GM10248 (cell line): ENCODE data around the gene DNALI1.

Source experiments
- CTCF ChIA-PET: fragments of 300-600 bp; sonication (Branson Sonifier 250); formaldehyde crosslinking; extraction: SDS; loops from one replicate; lab custom pipeline; 2021; ENCODE audit warnings: antibody characterized with exemption; lab: Yijun Ruan, JAX
- POLR2A ChIA-PET: fragments of 350-650 bp; sonication (Branson Sonifier 250); formaldehyde crosslinking; extraction: SDS; loops from one replicate; lab custom pipeline; 2020; ENCODE audit warnings: antibody characterized with exemption; lab: Yijun Ruan, JAX
- DNase-seq: peaks from one replicate; pipeline ENCODE4 v3.0.0; 2012; ENCODE audit errors: extremely low spot score
- CTCF ChIP-seq: IDR thresholded peaks from 2 replicates; pipeline ENCODE4 v1.5.1; 2012; ENCODE audit warnings: mild to moderate bottlenecking, low read depth; ENCODE audit errors: extremely low read depth, missing control alignments, control extremely low read depth

The DNALI1 gene

GRCh38 chr1:37540036-37540785 lies 16.5 kb upstream of the DNALI1 start:
- ChIA-PET CTCF (no interaction called here), POLR2A (interaction anchor here (0.9 kb wide), 1 partner anchor 66 kb away, joined by 3 read pairs; no protein-coding TSS in a partner anchor)
- no peak for DNase-seq
- TF ChIP-seq CTCF: no peak

- no peak for TF ChIP-seq CTCF
- POLR2A ChIA-PET: no interaction called here
- CTCF ChIA-PET: no interaction called here
- DNase-seq: no peak
Measured at GRCh38 chr1:37544530-37544929, 12.2 kb upstream of the DNALI1 start.

- TF ChIP-seq CTCF: no peak
- POLR2A ChIA-PET: no interaction called here
Measured at GRCh38 chr1:37545019-37545418, 11.7 kb upstream of the DNALI1 start.

GRCh38 chr1:37549341-37549740 lies 7.4 kb upstream of the DNALI1 start:
- no peak for DNase-seq
- no peak for TF ChIP-seq CTCF
- POLR2A ChIA-PET: interaction anchor here (1.2 kb wide), 1 partner anchor 74 kb away, joined by 3 read pairs; the partner anchor contains the start of gene ZC3H12A
- CTCF ChIA-PET: interaction anchor here (1.4 to 2.7 kb wide), 3 partner anchors 13 to 133 kb away, joined by 3 to 12 read pairs (median 3); partner anchors contain the start of gene MEAF6

More at GRCh38 chr1:37545019-37545418, 11.7 kb upstream of the DNALI1 start:
- no peak for DNase-seq
- CTCF ChIA-PET: no interaction called here

GRCh38 chr1:37553598-37553926 lies 3.2 kb upstream of the DNALI1 start:
- POLR2A ChIA-PET: no interaction called here
- TF ChIP-seq CTCF: no peak
- DNase-seq: no peak
- CTCF ChIA-PET: interaction anchor here (0.6 to 1.4 kb wide), 2 partner anchors 39 to 139 kb away, joined by 3 read pairs; partner anchors contain the start of genes CDCA8 and MEAF6

- DNase-seq: peak; percentile 99
- no peak for TF ChIP-seq CTCF
- CTCF ChIA-PET: interaction anchor here (0.6 to 1.4 kb wide), 2 partner anchors 39 to 138 kb away, joined by 3 read pairs; partner anchors contain the start of genes CDCA8 and MEAF6
- POLR2A ChIA-PET: no interaction called here
Measured at GRCh38 chr1:37553927-37554808, 2.6 kb upstream of the DNALI1 start, which contains the start of gene SNIP1. TSS of gene SNIP1 (minus strand) at chr1:37554293. CDS start at chr1:37554229, 64 bp downstream.
